Measurements from ENCODE around the gene CDH13. TPM values are rescaled to one million over a fixed set of nuclear protein-coding genes. Genes with fewer than 3 reads are reported as not detected.

Gene CDH13
- total and polyA plus RNA-seq, 9 of the 15 experiments (the other 6 are each of a cell fraction or from before 2014, with no cell fraction given): 0.03 TPM; not detected in 8

- TF ChIP-seq ZNF253 (CRISPR knock-in tag; conservative IDR thresholded peaks at IDR 0.05): no peak
Observed at GRCh38 chr16:83159049-83159448, 532.3 kb downstream of the CDH13 start (continued).

DNA sequence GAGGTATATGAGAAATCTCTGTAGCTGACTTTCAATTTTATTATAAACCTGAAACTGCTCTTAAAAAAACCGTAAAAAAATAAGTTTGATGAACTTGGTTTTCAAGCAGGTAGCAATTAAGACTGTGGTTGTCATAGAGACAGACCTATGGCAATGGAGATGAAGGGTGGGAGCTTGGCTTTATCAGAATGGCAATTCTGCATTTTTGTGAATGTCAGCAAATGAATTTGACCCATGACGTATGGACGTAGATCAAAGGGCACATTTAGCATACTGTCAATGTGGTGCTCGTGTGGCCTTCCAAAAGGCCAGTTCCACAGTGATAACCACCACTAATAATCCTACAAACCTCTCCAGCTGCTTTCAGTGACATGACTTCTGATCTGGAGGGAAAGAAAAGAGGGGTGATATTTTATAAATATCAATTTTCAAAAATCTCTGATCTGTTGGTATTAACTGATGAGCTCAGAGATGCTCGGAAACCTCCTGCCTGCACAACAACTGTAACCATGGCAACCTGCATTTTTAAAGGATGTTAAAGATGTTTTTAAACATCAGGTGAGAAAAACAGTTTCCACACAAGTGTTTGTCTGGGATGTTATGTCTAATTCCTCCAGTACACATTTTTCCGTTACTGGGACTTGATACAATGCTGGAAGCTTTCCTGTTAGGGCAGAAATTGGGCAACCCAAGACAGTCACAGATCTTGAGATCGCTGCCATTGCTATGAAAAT, 533.7 kb downstream of the CDH13 start:
- H4K20me1 ChIP-seq (replicated peaks; ENCODE audit: control insufficient read depth, insufficient read depth, low read length): no peaks in the 10 kb centered on the region
- H3K36me3 ChIP-seq (ENCODE audit: control insufficient read depth, insufficient read depth, low read length): no peaks in the 10 kb centered on the region
- no peak for FAIRE-seq
- ChIA-PET CTCF (ENCODE audit: low intra/inter-chr PET ratio) (no interaction called here), POLR2A (interaction anchor here (0.6 kb wide), 1 partner anchor 1804 kb away, joined by 4 read pairs; no protein-coding TSS in a partner anchor)
- no peak overlapping the region for H3K9ac ChIP-seq (ENCODE audit: insufficient read depth in 1 of 2, low read depth in 2 of 2, low read length in 2 of 2)
- no peak for ATAC-seq
- H3K4me2 ChIP-seq (ENCODE audit: insufficient read depth, low read length): no peak overlapping the region
- H3K9me3 ChIP-seq (replicated peaks; ENCODE audit: control insufficient read depth, insufficient read depth, low read depth, low read length): no peaks in the 10 kb centered on the region
- intact Hi-C loops (cut with micrococcal nuclease) (no loop called here), in situ Hi-C loops (cut with MboI) (no loop called here)
- no peak for DNase-seq (ENCODE audit: extremely low read depth in 1 of 4, low spot score in 3 of 4)
- H3K4me1 ChIP-seq (replicated peaks in 1 of 2; ENCODE audit: control insufficient read depth in 2 of 2, insufficient read depth in 2 of 2, low read length in 2 of 2): no peaks in the 10 kb centered on the region
- BruUV-seq (replicated peaks): no TSS peak
- no peaks in the 10 kb centered on the region for H3K27me3 ChIP-seq (ENCODE audit: control insufficient read depth in 2 of 2, insufficient read depth in 2 of 2, low read length in 2 of 2)
- TF ChIP-seq SMC3 (conservative IDR thresholded peaks at IDR 0.05; ENCODE audit: insufficient read depth, low read depth, low read length) (no peak), RFX1 (IDR thresholded peaks at IDR 0.05) (peak; percentile 68)
- H3K27ac ChIP-seq (ENCODE audit: extremely low read depth, low read depth, low read length): no peak overlapping the region
- H3K4me3 ChIP-seq: no peak overlapping the region
- no peaks in the 10 kb centered on the region for H3K9me1 ChIP-seq (ENCODE audit: control insufficient read depth, insufficient read depth, low read length)
- WGBS (ENCODE audit: insufficient coverage, low coverage, missing lambda C conversion rate): under 1% methylated on average over 7 of the region's 7 CpGs
- no peaks in the 10 kb centered on the region for H3K79me2 ChIP-seq (ENCODE audit: control insufficient read depth, insufficient read depth, low read length)
- no peak overlapping the region for H2AFZ ChIP-seq (ENCODE audit: low read depth, low read length)

DNA sequence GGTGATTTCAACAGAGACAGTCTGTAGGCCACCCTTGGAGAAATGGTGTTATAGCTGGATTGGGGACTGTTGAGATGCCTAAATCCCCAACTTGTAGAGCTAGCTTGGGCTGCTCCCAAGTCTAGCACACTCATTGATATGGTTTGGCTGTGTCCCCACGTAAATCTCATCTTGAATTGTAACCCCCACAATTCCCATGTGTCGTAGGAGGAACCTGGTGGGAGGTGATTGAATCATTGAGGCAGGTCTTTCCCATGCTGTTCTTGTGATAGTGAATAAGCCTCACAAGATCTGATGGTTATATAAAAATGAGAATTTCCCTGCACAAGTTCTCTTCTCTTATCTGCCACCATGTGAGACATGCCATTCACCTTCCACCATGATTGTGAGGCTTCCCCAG, 536.0 kb downstream of the CDH13 start:
- ChIA-PET POLR2A (interaction anchor here (0.7 kb wide), 1 partner anchor 15 kb away, joined by 3 read pairs; no protein-coding TSS in a partner anchor), CTCF (ENCODE audit: low intra/inter-chr PET ratio) (no interaction called here)
- Histone ChIP-seq H3K4me3 (no peak overlapping the region), H3K4me1 (replicated peaks in 1 of 2; ENCODE audit: control insufficient read depth in 2 of 2, insufficient read depth in 2 of 2, low read length in 2 of 2) (no peaks in the 10 kb centered on the region), H3K27ac (ENCODE audit: extremely low read depth, low read depth, low read length) (no peak overlapping the region), H3K36me3 (ENCODE audit: control insufficient read depth, insufficient read depth, low read length) (no peaks in the 10 kb centered on the region), H3K9me3 (replicated peaks; ENCODE audit: control insufficient read depth, insufficient read depth, low read depth, low read length) (no peaks in the 10 kb centered on the region), H3K9ac (ENCODE audit: insufficient read depth in 1 of 2, low read depth in 2 of 2, low read length in 2 of 2) (no peak overlapping the region), H2AFZ (ENCODE audit: low read depth, low read length) (no peak overlapping the region), H3K9me1 (ENCODE audit: control insufficient read depth, insufficient read depth, low read length) (no peaks in the 10 kb centered on the region), H4K20me1 (replicated peaks; ENCODE audit: control insufficient read depth, insufficient read depth, low read length) (no peaks in the 10 kb centered on the region), H3K4me2 (ENCODE audit: insufficient read depth, low read length) (no peak overlapping the region), H3K27me3 (ENCODE audit: control insufficient read depth in 2 of 2, insufficient read depth in 2 of 2, low read length in 2 of 2) (no peaks in the 10 kb centered on the region), H3K79me2 (ENCODE audit: control insufficient read depth, insufficient read depth, low read length) (no peaks in the 10 kb centered on the region)
- in situ Hi-C loops (cut with MboI): no loop called here
- no peak for ATAC-seq
- no peak for TF ChIP-seq CBX3 (IDR thresholded peaks at IDR 0.05; ENCODE audit: borderline replicate concordance in 1 of 2, low read length in 2 of 2)
- TF ChIP-seq POLR3G (IDR thresholded peaks at IDR 0.05; ENCODE audit: extremely low read depth, insufficient read length, insufficient replicate concordance): no peak
- TF ChIP-seq FOXA1 (IDR thresholded peaks at IDR 0.05; ENCODE audit: borderline replicate concordance): no peak
- TF ChIP-seq, protein P1, sequence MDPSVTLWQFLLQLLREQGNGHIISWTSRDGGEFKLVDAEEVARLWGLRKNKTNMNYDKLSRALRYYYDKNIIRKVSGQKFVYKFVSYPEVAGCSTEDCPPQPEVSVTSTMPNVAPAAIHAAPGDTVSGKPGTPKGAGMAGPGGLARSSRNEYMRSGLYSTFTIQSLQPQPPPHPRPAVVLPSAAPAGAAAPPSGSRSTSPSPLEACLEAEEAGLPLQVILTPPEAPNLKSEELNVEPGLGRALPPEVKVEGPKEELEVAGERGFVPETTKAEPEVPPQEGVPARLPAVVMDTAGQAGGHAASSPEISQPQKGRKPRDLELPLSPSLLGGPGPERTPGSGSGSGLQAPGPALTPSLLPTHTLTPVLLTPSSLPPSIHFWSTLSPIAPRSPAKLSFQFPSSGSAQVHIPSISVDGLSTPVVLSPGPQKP (CRISPR knock-in tag; IDR thresholded peaks at IDR 0.05): no peak
- TF ChIP-seq THAP12 (CRISPR knock-in tag; IDR thresholded peaks at IDR 0.05): no peak
- TF ChIP-seq PURB (CRISPR knock-in tag; IDR thresholded peaks at IDR 0.05; ENCODE audit: low read depth): no peak
- no peak for TF ChIP-seq U2AF2 (optimal IDR thresholded peaks at IDR 0.05; ENCODE audit: low read depth, low read length)
- intact Hi-C loops (cut with micrococcal nuclease): no loop called here
- no peak for FAIRE-seq
- WGBS (ENCODE audit: insufficient coverage, low coverage, missing lambda C conversion rate): 0% methylated on average over 2 of the region's 2 CpGs
- BruUV-seq (replicated peaks): no TSS peak
- no peak for DNase-seq (ENCODE audit: extremely low read depth in 1 of 4, low spot score in 3 of 4)

Measured in K562 (cell line).